Vein endothelial cell (primary cell): ENCODE results near the gene TSR3. TPM values are rescaled to one million over a fixed set of nuclear protein-coding genes. Genes with fewer than 3 reads are reported as not detected.

Experiments used
- total RNA-seq: library from RNA; depleted of rRNA; stranded (reverse); fragments of >200 nt; gene quantifications from 2 replicates; pipeline ENCODE4 v1.2.3, GENCODE V29; 2012

TSR3 gene
- total RNA-seq, result 51.9 and 69.6 TPM in 2 replicates

GRCh38 chr16:1351582-1352362 lies at the start of gene TSR3, which contains the start of gene GNPTG:
TSS of gene TSR3 (minus strand) at chr16:1351878. CDS start at chr16:1351804, 74 bp downstream.
TSS of gene GNPTG (plus strand) at chr16:1351931. CDS start at chr16:1351966, 35 bp downstream.

GRCh38 chr16:1333149-1333812 lies 18.4 kb downstream of the TSR3 start, which contains the start of gene BAIAP3:
TSS of gene BAIAP3 (plus strand) at chr16:1333645. CDS start at chr16:1338550, 4,905 bp downstream.

GRCh38 chr16:1308977-1309885 lies 42.4 kb downstream of the TSR3 start, which contains the start of gene UBE2I:
TSS of gene UBE2I (plus strand) at chr16:1309636. CDS start at chr16:1314031, 4,395 bp downstream.

Other genes with a start within 250 kb of the TSR3 start
- under 0.01 TPM in 2 replicates for gene CACNA1H, start 198.8 kb downstream of the TSR3 start, total RNA-seq
- gene TPSG1, start 126.6 kb downstream of the TSR3 start, total RNA-seq, result not detected in 2 replicates
- gene TPSB2, start 121.7 kb downstream of the TSR3 start, total RNA-seq, result not detected in 2 replicates
- gene TPSAB1, start 111.2 kb downstream of the TSR3 start, total RNA-seq, result not detected in 2 replicates
- not detected in 2 replicates for gene TPSD1, start 95.8 kb downstream of the TSR3 start, total RNA-seq
- 69.9 and 73.2 TPM in 2 replicates for gene UBE2I, start 42.2 kb downstream of the TSR3 start, total RNA-seq
- gene BAIAP3, start 18.2 kb downstream of the TSR3 start, total RNA-seq, result 0.67 and 0.98 TPM in 2 replicates
- 26.6 and 30.1 TPM in 2 replicates for gene GNPTG, start 53 bp upstream of the TSR3 start, total RNA-seq
- 11.4 and 15.9 TPM in 2 replicates for gene UNKL, start 62.8 kb upstream of the TSR3 start, total RNA-seq
- gene UQCC4, start 68.9 kb upstream of the TSR3 start, total RNA-seq, result 12.7 and 15.4 TPM in 2 replicates
- 0.19 TPM in 1 of 2 replicates, not detected in the other for gene PERCC1, start 79.2 kb upstream of the TSR3 start, total RNA-seq
- under 0.01 and 0.10 TPM in 2 replicates for gene CCDC154, start 92.7 kb upstream of the TSR3 start, total RNA-seq
- gene CLCN7, start 123.2 kb upstream of the TSR3 start, total RNA-seq, result 57.7 and 96.7 TPM in 2 replicates
- 0.19 TPM in 1 of 2 replicates, not detected in the other for gene PTX4, start 137.1 kb upstream of the TSR3 start, total RNA-seq
- gene TELO2, start 141.5 kb upstream of the TSR3 start, total RNA-seq, result 27.9 and 32.3 TPM in 2 replicates
- gene TMEM204, start 181.8 kb upstream of the TSR3 start, total RNA-seq, result 39.1 and 47.4 TPM in 2 replicates